Rectal smooth muscle tissue (tissue), 1 donor: Measurements from ENCODE around the gene ACOT2.
"Not testable (repeated sequence)": the region's sequence is repeated elsewhere in the genome, so short reads cannot be mapped to it uniquely, and the experiment has no call there.

Source experiments
- H3K27ac ChIP-seq: one replicate; pipeline ENCODE4 v1.7.0; 2013; ENCODE audit warnings: low read depth, low read length, inconsistent platforms
- H3K27me3 ChIP-seq: one replicate; pipeline ENCODE4 v1.7.0; 2013; ENCODE audit warnings: low read length; ENCODE audit not compliant: control insufficient read depth, insufficient read depth
- H3K36me3 ChIP-seq: one replicate; pipeline ENCODE4 v1.7.0; 2013; ENCODE audit warnings: low read length; ENCODE audit not compliant: control insufficient read depth, insufficient read depth
- H3K4me1 ChIP-seq: one replicate; pipeline ENCODE4 v1.7.0; 2013; ENCODE audit warnings: low read length; ENCODE audit not compliant: control insufficient read depth, insufficient read depth
- H3K4me3 ChIP-seq: one replicate; pipeline ENCODE4 v1.7.0; 2013; ENCODE audit warnings: low read length
- H3K9ac ChIP-seq: one replicate; pipeline ENCODE4 v1.7.0; 2013; ENCODE audit warnings: low read length

The ACOT2 gene

DNA sequence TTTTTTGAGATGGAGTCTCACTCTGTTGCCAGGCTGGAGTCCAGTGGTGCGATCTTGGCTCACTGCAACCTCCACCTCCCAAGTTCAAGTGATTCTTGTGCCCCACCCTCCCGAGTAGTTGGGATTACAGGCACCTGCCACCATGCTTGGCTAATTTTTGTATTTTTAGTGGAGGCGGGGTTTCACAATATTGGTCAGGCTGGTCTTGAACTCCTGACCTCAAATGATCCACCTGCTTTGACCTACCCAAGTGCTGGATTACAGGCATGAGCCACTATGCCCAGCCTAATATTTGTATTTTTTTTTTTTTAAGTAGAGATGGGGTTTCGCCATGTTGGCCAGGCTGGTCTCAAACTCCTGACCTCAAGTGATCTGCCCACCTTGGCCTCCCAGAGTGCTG lies 4.7 kb downstream of the ACOT2 start:
- H3K9ac ChIP-seq = not testable (repeated sequence)

DNA sequence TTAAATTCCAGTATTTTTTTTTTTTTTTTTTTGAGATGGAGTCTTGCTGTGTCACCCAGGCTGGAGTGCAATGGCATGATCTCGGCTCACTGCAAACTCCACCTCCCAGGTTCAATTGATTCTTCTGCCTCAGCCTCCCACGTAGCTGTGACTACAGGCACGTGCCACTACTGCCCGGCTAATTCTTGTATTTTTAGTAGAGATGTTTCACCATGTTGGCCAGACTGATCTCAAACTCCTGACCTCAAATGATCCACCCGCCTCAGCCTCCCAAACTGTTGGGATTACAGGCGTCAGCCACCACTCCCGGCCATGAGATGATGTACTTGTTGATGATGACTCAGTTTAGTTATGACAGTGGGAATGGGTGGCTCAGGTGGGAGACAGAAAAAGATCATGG lies 5.2 kb downstream of the ACOT2 start:
- H3K4me3 ChIP-seq, H3K9ac ChIP-seq, H3K4me1 ChIP-seq, H3K27me3 ChIP-seq, H3K36me3 ChIP-seq, H3K27ac ChIP-seq: not testable (repeated sequence)

More for the DNA sequence above, 4.7 kb downstream of the ACOT2 start:
- not testable (repeated sequence) for H3K27me3 ChIP-seq, H3K4me3 ChIP-seq, H3K27ac ChIP-seq, H3K4me1 ChIP-seq, H3K36me3 ChIP-seq

DNA sequence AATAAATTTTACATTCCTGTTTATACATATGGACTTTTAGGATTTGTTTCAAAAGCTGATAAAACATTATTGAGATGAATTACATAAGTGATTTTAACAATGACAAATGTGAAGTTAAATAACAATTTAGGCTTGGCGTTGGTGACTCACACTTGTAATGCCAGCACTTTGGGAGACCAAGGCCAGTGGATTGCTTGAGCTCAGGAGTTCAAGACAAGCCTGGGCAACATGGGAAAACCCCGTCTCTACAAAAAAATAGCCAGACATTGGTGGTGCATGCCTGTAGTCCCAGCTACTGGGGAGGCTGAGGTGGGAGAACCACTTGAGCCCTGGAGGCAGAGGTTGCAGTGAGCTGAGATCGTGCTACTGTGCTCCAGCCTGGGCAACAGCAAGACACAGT lies 7.4 kb downstream of the ACOT2 start:
- H3K4me3 ChIP-seq = no peak overlapping the region
- H3K36me3 ChIP-seq = no peaks in the 10 kb centered on the region
- no peaks in the 10 kb centered on the region for H3K27me3 ChIP-seq
- H3K27ac ChIP-seq = no peak overlapping the region
- H3K4me1 ChIP-seq = no peaks in the 10 kb centered on the region
- H3K9ac ChIP-seq = no peak overlapping the region

DNA sequence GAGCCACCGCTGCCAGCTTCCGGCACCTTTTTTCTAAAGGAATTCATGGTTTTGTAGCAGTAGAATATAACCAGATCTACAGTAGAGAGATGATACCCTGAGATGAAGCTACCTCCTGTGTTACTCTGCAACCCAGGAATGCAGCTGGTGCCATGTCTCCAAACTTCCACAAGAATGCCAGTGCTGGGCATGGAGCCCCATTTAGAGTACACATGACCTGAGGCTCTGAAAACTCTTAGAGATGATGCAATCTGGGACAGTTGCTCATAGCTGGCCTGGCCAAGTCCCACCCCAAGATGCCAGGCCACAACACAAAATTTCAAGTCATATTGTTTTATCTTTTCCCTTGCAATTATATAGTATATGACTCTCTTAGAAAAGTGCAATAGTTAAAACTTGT lies 8.2 kb downstream of the ACOT2 start:
- not testable (repeated sequence) for H3K9ac ChIP-seq, H3K36me3 ChIP-seq, H3K27ac ChIP-seq, H3K4me1 ChIP-seq, H3K4me3 ChIP-seq, H3K27me3 ChIP-seq

DNA sequence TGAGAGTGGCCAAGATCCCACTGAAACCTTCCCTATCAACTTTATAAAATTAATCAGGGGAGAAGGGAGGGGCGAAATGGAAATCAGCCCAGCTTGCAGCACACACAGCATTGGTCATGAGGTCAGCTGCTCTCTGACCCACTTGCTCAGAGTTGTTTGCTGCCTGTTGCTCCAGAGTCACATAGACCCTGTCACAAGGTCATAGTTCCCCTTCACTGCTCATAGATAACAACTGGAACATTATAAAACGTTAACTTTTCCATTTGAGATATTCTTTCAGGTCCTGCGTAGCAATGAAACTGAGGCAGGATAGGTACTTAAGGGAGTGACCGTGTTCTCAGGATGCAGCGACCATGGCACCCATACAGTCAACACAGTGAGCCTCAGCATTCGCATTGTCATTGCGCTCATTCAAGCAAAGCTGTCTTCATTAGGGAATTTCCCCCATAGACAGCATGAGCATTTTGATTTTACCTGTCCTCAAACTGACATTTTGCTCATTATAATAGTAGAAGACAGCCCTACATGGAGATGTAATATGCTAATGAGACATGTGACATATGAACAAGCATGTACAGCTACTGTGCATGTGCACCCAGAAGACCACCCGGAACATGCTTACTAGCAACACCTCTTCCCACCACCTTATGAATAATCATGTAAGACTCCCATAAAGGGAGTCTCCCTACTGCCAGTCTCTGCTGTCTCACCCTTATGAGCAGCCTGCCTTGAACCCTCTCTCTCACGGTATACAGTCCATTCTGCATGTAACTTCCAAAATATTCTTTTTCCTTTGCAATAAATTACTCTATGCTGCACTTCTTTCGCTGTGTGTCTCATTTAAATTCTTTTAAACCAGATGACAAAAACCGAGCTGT lies 13.3 kb downstream of the ACOT2 start:
- not testable (repeated sequence) for H3K4me3 ChIP-seq, H3K9ac ChIP-seq, H3K27me3 ChIP-seq, H3K4me1 ChIP-seq, H3K36me3 ChIP-seq, H3K27ac ChIP-seq

DNA sequence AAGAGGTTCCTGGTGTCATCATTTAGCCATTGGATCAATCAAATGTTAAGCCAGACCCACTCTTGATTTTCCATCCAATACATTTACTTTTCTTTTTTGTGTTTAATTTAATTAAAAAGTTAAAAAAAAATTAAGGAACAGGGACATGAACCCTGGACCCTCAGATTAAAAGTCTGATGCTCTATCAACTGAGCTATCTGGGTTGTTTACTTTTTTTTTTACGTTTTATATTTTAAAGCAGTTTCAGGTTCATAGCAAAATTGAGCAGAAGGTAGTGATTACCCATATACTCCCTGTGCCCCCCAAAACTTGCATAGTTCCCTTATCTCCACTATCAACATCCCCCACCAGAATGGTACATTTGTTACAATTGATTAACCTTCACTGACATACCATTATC lies 19.7 kb downstream of the ACOT2 start:
- Histone ChIP-seq H3K4me1 (no peaks in the 10 kb centered on the region), H3K4me3 (no peak overlapping the region), H3K36me3 (no peaks in the 10 kb centered on the region), H3K27me3 (no peaks in the 10 kb centered on the region), H3K9ac (no peak overlapping the region), H3K27ac (no peak overlapping the region)

DNA sequence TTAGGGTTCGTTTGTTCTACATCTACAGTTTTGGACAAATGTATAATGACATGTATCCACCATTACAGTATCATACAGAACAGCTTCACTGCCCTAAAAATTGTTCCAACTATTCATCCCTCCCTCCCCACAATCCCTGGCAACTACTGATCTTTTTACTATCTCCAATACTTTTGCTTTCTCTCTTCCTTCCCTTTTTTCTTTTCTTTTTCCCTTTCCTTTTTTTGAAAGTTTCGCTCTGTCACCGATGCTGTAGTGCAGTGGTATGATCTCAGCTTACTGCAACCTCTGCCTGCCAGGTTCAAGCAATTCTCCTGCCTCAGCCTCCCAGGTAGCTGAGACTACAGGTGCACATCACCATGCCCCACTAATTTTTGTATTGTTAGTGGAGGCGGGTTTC lies 20.1 kb downstream of the ACOT2 start:
- H3K27ac ChIP-seq = no peak overlapping the region
- no peak overlapping the region for H3K4me3 ChIP-seq
- no peaks in the 10 kb centered on the region for H3K27me3 ChIP-seq
- no peak overlapping the region for H3K9ac ChIP-seq
- no peaks in the 10 kb centered on the region for H3K4me1 ChIP-seq
- H3K36me3 ChIP-seq = no peaks in the 10 kb centered on the region

DNA sequence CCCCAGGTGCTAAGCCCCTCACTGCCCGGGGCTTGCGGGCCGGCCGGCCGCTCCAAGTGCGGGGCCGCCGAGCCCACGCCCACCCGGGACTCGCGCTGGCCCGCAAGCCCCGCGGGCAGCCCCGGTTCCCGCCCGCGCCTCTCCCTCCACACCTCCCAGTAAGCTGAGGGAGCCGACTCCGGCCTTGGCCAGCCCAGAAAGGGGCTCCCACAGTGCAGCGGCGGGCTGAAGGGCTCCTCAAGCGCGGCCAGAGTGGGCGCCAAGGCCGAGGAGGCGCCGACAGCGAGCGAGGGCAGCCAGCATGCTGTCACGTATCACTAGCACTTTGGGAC lies 21.6 kb downstream of the ACOT2 start:
- H3K27ac ChIP-seq, H3K27me3 ChIP-seq, H3K4me1 ChIP-seq, H3K36me3 ChIP-seq, H3K4me3 ChIP-seq, H3K9ac ChIP-seq: not testable (repeated sequence)

DNA sequence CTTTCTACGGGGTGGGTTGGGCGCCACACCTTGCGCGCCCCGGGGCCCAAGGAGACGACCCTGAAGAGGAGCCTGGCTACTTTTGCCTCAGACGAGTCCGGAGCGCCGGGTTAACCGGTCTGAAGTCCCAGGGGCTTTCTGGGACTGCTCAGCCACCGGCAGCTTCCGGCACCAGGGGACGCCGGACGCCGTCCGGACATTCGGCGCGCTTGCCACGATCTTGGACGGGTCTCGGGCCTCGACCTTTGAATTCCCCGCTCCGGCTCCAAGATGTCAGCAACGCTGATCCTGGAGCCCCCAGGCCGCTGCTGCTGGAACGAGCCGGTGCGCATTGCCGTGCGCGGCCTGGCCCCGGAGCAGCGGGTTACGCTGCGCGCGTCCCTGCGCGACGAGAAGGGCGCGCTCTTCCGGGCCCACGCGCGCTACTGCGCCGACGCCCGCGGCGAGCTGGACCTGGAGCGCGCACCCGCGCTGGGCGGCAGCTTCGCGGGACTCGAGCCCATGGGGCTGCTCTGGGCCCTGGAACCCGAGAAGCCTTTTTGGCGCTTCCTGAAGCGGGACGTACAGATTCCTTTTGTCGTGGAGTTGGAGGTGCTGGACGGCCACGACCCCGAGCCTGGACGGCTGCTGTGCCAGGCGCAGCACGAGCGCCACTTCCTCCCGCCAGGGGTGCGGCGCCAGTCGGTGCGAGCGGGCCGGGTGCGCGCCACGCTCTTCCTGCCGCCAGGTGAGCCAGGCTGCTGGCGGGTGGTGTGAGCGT lies 22.9 kb downstream of the ACOT2 start, which contains the start of gene ACOT4:
TSS of gene ACOT4 (plus strand) at position 184 of the 760 bp plus-strand sequence. CDS start at position 271, 87 bp downstream.
- no peaks in the 10 kb centered on the region for H3K27me3 ChIP-seq
- no peak within 1 kb of the TSS for H3K27ac ChIP-seq
- H3K9ac ChIP-seq = no peak within 1 kb of the TSS
- no peaks in the 10 kb centered on the region for H3K4me1 ChIP-seq
- peak within 1 kb of the TSS; percentile 78 for H3K4me3 ChIP-seq
- H3K36me3 ChIP-seq = no peaks in the 10 kb centered on the region

DNA sequence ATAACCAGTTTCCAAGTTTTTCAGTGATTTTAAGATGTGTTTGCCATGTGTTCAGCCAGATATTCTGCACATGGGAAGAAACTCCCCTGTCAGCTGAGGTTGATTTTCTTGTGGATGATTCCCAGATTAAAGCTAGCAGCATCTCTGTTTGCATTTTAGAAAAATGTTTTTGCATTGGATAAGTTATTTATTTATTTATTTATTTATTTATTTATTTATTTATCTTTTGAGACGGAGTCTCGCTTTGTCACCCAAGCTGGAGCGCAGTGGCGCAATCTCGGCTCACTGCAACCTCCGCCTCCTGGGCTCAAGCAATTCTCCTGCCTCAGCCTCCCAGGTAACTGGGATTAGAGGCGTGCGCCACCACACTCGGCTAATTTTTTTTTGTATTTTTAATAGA lies 25.5 kb downstream of the ACOT2 start:
- Histone ChIP-seq H3K36me3 (no peaks in the 10 kb centered on the region), H3K27me3 (no peaks in the 10 kb centered on the region), H3K27ac (no peak overlapping the region), H3K4me1 (no peaks in the 10 kb centered on the region), H3K9ac (no peak overlapping the region), H3K4me3 (no peak overlapping the region)

DNA sequence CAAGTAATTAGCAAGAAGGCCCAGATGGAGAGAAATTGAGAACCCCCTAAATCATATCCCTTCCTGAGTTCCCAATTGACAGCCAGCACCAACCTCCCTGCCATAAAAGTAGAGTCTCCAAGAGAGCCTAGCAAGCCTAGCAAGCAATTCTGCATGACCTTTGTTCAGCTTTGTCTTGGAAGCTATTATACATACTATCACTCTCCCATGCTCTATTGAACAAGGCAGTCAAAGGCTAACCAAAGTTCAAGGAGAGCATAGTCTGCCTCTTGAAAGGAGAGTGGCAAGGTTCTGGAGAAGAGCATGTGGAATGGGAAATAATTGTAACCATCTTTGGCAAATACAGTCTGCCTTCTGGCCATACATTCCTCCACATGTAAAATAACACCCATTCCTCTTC lies 30.5 kb downstream of the ACOT2 start:
- H3K27ac ChIP-seq = no peak overlapping the region
- H3K4me1 ChIP-seq = no peaks in the 10 kb centered on the region
- H3K36me3 ChIP-seq = no peaks in the 10 kb centered on the region
- H3K9ac ChIP-seq = no peak overlapping the region
- H3K4me3 ChIP-seq = no peak overlapping the region
- no peaks in the 10 kb centered on the region for H3K27me3 ChIP-seq

DNA sequence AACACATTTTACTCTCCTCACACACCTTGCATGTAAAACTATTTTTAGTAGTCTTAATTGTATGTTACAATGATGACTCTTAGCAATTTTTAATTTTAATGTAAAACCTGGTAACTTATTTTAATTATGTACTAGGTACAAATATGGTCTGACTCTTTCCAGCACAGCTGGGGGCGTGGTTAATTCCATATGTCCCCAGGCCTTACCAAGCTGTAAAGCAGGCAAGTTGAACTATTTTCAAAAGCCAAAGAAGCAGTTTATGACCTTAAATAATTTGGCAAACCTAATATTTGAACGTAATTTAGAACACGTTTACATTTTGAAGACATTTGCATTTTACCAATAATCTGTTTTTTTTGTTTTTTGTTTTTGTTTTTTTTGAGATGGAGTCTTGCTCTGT lies 34.0 kb downstream of the ACOT2 start:
- Histone ChIP-seq H3K27ac (no peak overlapping the region), H3K27me3 (no peaks in the 10 kb centered on the region), H3K9ac (no peak overlapping the region), H3K4me3 (no peak overlapping the region), H3K36me3 (no peaks in the 10 kb centered on the region), H3K4me1 (no peaks in the 10 kb centered on the region)

DNA sequence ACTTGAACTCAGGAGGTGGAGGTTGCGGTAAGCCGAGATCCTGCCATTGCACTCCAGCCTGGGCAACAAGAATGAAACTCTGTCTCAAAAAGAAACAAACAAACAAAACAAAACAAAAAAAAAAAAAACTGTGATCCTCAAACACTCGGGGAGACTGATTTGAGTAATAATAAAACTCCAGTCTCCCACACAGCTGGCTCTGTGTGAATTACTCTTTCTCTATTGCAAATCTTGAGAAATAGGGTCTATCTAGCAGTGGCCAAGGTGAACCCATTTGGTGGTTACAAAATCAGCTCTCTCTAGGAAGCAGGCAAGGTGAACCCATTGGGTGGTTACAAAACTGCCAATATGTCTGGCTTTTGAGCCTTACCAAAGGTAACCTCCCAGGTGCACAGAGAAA lies 37.3 kb downstream of the ACOT2 start:
- Histone ChIP-seq H3K9ac (no peak overlapping the region), H3K4me3 (no peak overlapping the region), H3K4me1 (no peaks in the 10 kb centered on the region), H3K36me3 (no peaks in the 10 kb centered on the region), H3K27me3 (no peaks in the 10 kb centered on the region), H3K27ac (no peak overlapping the region)
